Breast epithelium (tissue), 3 donors: ENCODE data around the gene LBP.

Experiments used
- POLR2A ChIP-seq: fragments of 450-650 bp; IDR thresholded peaks from one replicate; pipeline ENCODE4 v1.6.1; 2016; ENCODE audit warnings: antibody characterized with exemption, mild to moderate bottlenecking, moderate library complexity
- POLR2AphosphoS5 ChIP-seq, 3 donors: sonication (generic); formaldehyde crosslinking; IDR thresholded peaks; one replicate each; pipeline ENCODE4 v1.6.1; 2017; ENCODE audit warnings: antibody characterized with exemption in 3 of 3
- TF ChIP-seq, protein P1 (sequence below), 3 donors: fragments of 450-650 bp; IDR thresholded peaks; one replicate each; pipeline ENCODE4 v1.5.1; 2016 to 2017; ENCODE audit warnings: antibody characterized with exemption in 3 of 3, mild to moderate bottlenecking in 3 of 3, moderate library complexity in 3 of 3

DNA sequence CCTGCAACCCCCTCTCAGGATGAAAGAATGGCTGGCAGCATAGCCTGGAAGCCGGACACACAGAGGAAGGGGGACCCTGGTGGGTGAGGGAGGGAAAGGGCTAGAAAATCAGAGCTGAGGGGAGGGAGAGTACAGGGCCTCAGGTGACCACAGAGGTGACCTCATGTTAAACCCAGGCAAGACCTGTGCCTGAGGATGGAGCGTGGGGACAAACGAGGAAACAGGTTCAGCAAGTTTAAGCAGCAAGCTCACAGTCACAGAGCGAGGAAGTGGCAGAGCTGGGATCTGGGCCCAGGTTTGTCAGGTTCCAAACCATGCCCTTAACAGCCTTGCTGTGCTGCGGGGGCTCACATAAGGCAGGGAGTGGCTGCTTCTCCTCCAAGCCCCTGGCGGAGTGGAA lies 46.3 kb upstream of the LBP start:
- TF ChIP-seq, protein P1, sequence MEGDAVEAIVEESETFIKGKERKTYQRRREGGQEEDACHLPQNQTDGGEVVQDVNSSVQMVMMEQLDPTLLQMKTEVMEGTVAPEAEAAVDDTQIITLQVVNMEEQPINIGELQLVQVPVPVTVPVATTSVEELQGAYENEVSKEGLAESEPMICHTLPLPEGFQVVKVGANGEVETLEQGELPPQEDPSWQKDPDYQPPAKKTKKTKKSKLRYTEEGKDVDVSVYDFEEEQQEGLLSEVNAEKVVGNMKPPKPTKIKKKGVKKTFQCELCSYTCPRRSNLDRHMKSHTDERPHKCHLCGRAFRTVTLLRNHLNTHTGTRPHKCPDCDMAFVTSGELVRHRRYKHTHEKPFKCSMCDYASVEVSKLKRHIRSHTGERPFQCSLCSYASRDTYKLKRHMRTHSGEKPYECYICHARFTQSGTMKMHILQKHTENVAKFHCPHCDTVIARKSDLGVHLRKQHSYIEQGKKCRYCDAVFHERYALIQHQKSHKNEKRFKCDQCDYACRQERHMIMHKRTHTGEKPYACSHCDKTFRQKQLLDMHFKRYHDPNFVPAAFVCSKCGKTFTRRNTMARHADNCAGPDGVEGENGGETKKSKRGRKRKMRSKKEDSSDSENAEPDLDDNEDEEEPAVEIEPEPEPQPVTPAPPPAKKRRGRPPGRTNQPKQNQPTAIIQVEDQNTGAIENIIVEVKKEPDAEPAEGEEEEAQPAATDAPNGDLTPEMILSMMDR (IDR thresholded peaks at IDR 0.05) = no peak
- no peak for TF ChIP-seq POLR2AphosphoS5 (IDR thresholded peaks at IDR 0.05)
- no peak for TF ChIP-seq POLR2A
